Inflammatory macrophage (primary cell): Measurements from ENCODE around the gene SOAT1.
"Not testable (repeated sequence)": the region's sequence is repeated elsewhere in the genome, so short reads cannot be mapped to it uniquely, and the experiment has no call there.

ENCODE experiments used
- DNase-seq, 2 donors: peaks; one replicate each; pipeline ENCODE4 v3.0.0-alpha.2; 2020 to 2022
- total RNA-seq, 18 experiments: gene quantifications; one replicate each; lab custom pipeline; 2026; ENCODE audit warnings: mixed read lengths in 6 of 18, inconsistent platforms in 2 of 18; lab: John Stamatoyannopoulos, UW

The SOAT1 gene
- 258 to 862 (median 650) reads per million in 18 experiments for total RNA-seq

GRCh38 chr1:179293340-179294327 is at the start of gene SOAT1:
Gene SOAT1, plus strand, starts transcription at chr1:179293797. Its CDS starts 8,888 bp downstream, at chr1:179302685.
- peak; percentile 92 to 97 for DNase-seq

DNA sequence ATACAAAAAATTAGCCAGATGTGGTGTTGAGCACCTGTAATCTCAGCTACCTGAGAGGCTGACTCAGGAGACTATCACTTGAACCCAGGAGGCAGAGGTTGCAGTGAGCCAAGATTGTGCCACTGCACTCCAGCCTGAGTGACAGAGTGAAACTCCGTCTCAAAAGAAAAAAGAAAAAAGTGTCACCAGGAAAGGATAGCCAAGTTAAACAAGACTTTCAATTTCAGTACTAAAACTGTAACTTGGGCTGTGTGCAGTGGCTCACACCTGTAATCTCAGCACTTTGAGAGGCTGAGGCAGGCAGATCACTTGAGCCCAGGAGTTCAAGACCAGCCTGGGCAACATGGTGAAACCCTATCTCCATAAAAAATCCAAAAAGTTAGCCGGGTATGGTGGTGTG is 48.2 kb upstream of the SOAT1 start:
- DNase-seq: not testable (repeated sequence)

DNA sequence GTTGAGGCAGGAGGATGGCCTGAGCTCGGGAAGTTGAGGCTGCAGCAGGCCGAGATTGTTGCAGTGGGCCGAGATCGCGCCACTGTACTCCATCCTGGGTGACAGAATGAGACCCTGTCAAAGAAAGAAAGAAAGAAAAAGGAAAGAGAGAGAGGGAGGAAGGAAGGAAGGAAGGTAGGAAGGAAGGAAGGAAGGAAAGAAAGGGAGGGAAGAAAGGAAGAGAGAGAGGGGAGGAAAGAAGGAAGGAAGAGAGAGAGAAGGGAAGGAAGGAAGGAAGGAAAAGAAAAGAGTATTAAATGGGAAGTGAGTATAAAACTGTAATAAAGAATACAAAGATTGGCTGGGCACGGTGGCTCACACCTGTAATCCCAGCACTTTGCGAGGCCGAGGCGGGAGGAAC is 45.7 kb upstream of the SOAT1 start:
- DNase-seq: no peak

DNA sequence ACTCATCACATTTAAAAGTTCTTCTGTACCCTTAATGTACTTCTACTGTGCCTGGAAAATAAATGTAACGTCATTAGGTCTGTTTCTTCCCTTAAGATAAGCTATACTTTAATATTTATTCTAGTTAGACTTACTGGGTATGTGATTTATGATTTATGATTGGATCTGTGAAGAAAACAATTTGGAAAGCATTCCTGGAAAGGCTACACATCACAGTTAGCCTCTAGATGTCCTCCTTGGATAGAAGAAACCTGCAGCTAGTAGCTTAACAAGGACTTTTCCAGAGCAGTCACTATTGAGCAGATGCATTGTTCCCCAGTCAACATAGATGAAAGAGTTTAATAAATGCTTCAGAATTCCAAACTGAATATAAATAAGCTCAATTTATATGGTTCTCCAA is 41.9 kb upstream of the SOAT1 start:
- peak; percentile 39 to 48 for DNase-seq

GRCh38 chr1:179252606-179253005 is 41.0 kb upstream of the SOAT1 start:
- no peak for DNase-seq

GRCh38 chr1:179253286-179253972 is 40.2 kb upstream of the SOAT1 start:
- DNase-seq: no peak

- DNase-seq: no peak
These were observed 31.4 kb upstream of the SOAT1 start for GRCh38 chr1:179262183-179262582.

DNA sequence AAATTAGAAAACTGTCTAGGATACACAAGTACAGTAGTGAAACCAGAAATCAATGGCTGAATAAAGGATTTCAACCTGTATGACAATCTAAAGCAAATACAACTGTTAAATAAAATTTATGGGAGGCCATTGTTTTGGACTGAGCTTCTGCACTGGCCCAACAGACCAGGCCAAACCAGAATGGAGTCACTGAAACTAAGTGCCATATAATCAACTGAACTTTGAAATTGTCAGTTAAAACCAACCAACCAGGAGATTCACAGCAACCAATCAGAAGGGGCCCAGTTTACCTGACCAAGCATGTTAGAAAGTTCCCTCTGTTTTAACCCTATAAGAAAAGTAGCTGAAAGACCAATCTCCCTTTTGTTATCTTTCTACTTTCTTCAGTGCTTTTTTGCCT is 30.5 kb upstream of the SOAT1 start:
- DNase-seq: no peak

- no peak for DNase-seq
These were observed 29.1 kb upstream of the SOAT1 start for GRCh38 chr1:179264507-179264906.

- no peak for DNase-seq
These were observed 24.5 kb upstream of the SOAT1 start for GRCh38 chr1:179269071-179269470.

- not testable (repeated sequence) for DNase-seq
These were observed 19.2 kb upstream of the SOAT1 start for GRCh38 chr1:179274424-179274823.

DNA sequence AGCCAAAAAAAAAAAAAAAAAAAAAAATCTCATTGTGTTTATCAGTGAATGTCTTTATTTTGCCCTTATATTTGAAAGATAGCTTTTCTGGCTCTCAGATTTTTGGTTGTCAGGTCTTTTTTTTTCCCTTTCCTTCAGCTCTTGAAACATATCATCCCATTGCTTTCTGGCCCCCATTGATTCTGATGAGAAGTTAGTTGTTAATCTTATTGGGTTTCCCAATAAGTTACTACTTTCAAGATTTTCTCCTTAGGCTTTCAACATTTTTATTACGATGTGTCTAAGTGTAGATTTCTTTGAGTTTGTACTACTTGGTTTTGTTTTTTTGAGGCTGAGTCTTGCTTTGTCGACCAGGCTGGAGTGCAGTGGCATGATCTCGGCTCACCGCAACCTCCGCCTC is 14.7 kb upstream of the SOAT1 start:
- DNase-seq: no peak

DNA sequence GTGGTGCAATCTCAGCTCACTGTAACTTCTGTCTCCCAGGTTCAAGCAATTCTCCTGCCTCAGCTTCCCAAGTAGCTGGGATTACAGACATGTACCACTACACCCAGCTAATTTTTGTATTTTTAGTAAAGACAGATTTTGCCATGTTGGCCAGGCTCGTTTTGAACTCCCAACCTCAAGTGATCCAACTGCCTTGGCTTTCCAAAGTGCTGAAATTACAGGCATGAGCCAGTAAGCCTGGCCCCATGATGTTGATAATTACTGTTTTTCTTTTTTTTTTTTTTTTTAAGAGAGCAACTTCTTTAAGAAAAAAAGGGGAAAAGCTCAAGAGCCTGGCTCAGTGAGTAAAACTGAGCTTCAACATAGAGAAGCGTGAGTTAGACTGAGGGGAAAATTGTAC is 9.6 kb upstream of the SOAT1 start:
- no peak for DNase-seq

GRCh38 chr1:179287946-179288345 is 5.7 kb upstream of the SOAT1 start:
- DNase-seq: no peak

DNA sequence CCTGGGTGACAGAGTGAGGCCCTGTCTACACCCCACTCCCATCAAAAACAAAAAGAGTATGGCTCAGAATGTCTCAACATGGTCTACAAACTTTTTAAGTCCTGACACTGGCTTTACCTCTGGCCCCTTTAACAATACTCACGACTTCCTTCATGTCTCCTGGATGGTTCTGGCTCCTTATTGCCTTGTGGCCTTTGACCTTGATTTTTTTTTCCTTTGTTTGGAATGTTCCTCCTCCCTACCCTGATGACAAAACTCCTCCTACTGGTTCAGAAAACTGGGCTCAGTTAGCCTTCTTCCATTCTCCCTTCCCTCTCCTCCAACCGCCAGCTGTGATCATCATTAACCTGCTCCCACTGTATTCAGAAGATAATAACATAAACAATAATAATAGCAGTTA is 4.6 kb upstream of the SOAT1 start:
- DNase-seq: no peak

- no peak for DNase-seq
These were observed 1.7 kb downstream of the SOAT1 start for GRCh38 chr1:179295164-179295755.

GRCh38 chr1:179296356-179297104 is 2.9 kb downstream of the SOAT1 start:
- DNase-seq: no peak

GRCh38 chr1:179297105-179297378 is 3.4 kb downstream of the SOAT1 start:
- DNase-seq: peak; percentile 56 to 73

DNA sequence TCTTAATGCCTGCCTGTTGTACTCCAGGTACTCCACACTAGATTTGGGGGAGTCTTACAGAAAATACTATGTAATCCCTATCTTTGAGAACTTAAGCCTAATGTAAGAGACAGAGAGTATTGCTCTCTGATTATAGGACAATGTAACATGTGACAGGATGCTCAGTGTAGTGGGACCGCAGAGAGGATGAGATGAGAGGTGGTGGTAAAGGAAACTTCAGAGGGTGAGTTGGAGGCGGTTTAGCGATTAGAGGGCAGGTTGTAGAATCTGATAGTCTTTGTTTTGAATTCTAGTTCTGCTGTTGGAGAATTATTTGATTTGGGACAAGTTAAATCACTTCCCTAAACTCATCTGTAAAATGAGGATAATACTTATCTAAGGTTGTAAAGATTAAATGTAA is 5.4 kb downstream of the SOAT1 start:
- no peak for DNase-seq

- peak; percentile 20 to 44 for DNase-seq
These were observed 6.5 kb downstream of the SOAT1 start for GRCh38 chr1:179300112-179300511.

GRCh38 chr1:179302070-179302469 is 8.5 kb downstream of the SOAT1 start:
- peak in 1 of 2 donors; percentile 14 for DNase-seq

GRCh38 chr1:179303200-179303785 is 9.7 kb downstream of the SOAT1 start:
- DNase-seq: no peak
